Measurements from ENCODE around the gene PIP4K2A.

Gene PIP4K2A

DNA sequence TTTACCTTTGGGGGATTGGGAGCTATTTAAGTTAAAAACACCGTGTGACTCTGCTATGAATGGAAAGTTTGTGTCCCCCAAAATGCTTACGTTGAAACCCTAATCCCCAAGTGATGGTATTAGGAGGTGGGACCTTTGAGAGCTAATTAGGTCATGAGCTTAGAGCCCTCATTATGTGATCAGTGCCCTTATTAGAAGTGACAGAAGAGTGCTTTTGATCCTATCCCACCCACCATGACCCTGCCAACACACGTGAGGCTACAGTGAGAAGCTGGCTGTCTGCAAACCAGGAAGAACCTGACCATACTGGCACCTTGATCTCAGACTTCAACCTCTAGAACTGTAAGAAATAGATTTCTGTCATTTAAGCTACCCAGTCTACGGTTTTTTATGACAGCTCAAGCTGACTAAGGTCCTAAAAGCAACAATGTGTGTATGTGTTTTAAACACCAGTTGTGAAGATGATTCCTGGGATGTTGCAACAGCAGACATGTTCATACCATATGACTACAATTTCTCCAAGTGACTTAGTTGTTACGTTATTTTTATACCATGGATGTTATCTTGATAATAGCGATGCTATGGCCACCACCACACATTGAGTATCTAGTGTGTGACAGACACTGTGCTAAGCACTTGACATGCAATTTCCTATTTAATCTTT, 124.4 kb downstream of the PIP4K2A start:
- no peak for DNase-seq

DNA sequence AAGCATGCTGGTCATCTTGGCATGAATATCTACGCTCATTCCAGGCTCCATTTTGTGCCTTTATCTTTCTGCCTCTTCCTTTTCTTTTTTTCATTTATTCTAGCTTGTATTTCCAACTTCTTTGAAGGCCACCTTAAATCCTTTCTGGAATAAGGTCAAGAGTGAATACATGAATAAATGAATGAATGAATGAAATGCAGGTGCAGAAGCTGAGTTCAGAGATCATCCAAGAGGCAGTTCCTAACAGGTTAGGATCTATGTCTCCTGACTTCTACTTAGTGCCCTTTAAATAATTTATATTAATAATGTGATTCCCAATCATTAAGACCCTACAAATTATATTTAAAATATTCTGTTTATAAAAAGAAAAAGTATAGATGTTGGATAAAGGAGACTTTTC, 125.9 kb downstream of the PIP4K2A start:
- no peak for DNase-seq

DNA sequence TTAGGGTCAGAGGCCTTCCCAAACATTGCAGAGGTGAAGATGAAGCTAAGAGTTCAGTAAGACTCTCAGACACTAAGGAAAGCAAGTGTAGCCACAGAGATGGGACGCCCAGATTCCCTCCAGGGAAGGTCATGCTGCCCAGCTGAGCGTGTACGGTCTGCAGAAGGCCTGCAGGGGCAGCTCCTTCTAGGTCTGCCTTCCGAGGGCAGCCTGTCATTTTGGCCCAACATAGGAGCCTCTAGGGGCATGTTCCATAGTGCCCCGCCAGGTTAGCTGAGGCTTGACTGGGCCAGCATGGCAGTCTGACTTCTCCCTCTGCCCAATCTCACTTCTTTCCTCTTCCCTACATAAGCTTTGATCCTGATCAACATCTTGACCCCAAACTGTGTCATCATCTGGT, 130.7 kb downstream of the PIP4K2A start:
- no peak for DNase-seq

DNA sequence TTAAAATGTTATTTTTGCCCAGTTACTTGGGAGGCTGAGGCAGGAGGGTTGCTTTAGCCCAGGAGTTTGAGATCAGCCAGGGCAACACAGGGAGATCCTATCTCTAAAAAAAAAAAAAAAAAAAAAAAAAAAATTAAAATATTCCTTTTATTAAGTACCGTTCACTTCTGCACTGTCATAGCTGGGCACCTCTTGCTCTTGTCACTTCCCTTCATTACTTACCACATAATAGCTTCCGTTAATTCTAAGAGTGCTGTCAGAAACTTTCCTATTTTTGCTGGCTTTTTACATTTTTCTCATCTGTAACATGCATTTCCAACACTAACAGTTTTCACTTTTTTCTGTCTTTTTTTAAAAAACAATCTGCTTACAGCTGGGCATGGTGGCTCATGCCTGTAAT, 132.9 kb downstream of the PIP4K2A start:
- no peak for DNase-seq

DNA sequence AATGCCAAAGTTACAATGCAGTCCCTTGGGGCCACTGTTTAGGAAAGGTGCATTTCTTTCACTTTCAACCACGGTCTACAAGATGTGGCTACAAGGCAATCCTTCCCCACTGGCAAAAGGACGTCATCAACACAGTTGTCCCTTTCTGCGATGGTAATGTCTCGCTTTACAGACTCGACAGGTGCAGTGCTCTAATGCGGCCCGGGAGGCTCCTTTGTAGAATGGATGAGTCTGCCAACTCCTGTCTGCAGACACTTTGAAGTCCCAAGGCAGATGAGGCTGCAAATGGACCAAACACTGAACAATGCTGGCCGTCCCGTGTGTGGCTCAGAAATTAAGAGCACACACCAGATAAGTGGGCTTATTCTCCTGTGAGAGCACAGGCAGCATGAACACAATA, 133.7 kb downstream of the PIP4K2A start:
- DNase-seq = no peak

DNA sequence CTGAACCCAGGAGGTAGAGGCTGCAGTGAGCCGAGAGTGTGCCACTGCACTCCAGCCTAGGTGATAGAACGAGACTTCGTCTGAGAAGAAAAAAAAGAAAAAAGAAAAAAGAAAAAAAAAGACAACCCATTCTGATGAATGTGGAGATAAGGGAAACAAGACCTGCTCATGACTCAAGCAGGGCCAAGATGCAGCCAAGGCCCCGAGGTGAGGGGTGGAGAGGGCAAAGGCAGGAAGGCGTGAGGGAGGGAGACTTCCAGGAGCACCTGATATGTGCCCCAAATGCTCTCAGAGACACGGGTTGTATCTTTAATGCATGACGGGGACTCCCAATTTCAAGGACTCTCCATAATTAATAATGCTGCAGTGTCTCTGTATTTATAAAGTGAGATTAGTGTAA, 134.6 kb downstream of the PIP4K2A start:
- no peak for DNase-seq

DNA sequence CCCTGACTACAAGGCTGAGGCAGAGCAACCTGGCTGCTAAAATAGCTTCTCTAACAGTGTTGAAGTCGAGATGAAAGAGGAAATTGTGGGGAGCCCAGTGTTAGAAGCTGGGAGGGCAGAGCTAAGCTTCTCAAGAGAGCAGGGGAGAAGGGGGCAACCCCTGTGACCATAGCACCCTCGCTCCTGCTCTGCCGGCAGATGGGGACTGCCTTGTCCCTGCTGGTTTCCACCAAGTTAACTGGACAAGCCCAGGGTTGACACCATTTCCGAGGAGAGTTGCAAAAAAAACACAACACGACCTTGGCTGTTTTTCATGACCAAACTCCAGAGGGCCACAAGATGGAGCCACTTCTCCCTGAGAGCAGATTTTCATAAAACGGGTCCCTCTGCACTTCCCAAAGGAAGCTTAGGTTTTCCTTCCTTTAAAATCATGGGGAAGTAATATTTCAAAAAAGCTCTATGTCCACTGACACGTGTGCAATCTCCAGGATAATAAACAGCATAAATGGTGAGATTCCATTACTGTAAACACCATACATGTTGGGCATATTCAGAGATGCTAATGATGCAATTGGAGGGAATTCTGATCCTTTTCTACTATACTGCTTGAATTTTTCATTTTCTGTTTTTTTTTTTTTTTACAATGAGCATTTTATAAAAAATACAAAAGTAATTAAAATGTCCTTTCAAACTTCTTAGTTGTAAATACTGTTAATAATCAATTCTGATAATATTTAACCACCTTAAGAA, 140.4 kb downstream of the PIP4K2A start:
- DNase-seq = no peak

DNA sequence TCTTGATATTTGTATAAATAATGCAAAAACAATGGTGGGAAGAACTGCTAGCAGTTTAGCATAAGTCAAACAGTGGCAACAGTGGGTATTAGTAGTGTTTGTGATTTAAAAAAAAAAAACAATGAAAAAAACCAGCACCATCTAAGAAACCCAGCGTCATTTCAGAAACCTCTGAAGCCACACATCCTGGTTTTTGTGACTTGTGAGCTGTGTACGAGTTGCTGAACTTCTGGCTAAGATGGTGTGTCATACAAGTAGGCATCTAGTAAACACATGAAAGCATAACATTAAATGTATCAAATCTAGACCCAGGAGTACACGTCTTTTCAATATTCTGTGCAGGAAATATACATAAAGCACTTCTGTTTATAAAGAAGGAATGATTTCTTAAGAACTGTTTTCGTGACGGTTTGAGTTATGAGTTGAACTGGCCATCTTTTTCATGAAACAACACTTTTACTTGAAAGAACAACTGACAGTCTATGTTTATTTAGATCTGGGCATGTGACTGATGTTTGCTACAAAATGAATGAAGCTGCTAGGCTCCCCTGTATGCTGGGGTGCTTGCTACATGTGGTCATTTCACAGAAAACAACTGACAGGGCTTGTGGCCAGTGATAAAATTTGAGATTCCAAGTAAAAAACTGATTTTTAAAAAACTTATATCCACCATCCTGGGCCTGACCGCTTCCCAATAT, 143.5 kb downstream of the PIP4K2A start:
- no peak for DNase-seq

DNA sequence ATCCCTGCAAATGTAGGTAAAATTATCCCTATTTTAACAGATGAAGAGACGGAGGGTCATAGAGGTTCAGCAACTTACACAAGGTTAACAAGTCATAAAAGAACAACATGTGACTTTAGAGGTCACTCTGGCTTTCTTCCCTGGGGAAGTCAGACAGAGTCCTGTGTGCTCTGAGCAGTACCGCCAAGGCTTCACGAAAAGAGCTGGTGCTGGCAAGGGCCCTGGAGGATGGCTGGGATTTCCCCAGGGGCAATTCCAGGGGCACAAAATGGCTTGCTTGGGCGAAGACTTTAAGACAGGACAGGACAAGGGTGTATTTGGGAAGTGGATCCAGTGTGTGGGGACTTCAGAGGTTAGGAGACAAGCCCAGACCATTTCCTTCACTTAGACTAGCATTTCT, 144.1 kb downstream of the PIP4K2A start:
- no peak for DNase-seq

DNA sequence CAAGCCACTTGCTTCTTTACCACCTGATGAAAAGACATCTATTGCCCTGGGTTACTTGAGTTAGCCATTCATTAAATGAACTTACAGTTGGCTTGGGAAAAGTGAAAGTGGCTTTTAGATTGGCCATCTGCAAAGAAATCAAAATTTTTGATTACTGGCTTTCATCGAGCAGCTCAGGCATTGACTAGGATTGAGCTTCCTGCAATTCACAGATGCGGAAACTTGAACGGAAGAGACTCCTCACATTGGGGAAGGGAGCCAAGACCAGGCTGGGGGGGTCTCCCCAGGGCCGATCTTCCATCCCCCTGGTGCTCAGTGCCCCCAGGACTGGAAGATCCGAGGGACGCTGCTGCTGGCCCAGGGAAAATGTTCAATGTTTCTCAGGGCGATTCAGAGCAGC, 145.4 kb downstream of the PIP4K2A start:
- no peak for DNase-seq

DNA sequence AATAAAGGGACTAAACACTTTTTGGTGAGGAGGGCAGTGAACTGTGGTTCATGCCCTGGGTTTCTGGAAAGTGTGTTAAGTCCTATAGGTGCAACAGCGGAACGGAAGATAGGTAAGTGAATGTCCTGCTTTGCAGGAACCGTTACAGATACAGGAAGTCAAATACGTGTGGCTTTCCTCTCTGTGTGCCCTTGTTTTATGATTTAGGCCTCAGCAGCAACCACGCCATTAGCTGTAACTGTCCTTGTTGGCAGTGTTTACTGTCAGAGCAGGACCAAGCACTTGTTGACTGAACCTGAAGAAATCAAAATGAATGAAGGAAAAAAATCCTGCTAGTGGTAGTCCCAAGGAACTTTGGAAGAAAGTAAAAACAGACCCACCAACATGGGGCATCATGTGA, 150.3 kb downstream of the PIP4K2A start:
- DNase-seq = no peak

DNA sequence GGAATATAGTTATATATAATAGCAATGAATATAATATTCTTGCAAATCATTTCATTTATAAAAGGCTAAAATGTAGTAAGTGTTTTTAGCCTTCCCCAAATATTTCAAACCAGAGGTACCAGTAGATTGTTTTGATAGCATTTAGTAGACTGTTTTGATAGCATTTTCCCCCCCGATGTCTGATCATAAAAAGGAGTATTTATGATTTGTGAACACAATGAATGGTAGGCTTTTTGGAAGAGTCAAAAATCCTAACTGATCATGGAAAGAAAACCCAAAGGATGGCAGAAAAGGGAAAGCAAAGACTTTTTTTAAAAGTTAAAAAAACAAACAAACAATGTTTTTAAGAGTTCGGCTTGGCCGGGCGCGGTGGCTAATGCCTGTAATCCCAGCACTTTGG, 152.5 kb downstream of the PIP4K2A start:
- DNase-seq = no peak

DNA sequence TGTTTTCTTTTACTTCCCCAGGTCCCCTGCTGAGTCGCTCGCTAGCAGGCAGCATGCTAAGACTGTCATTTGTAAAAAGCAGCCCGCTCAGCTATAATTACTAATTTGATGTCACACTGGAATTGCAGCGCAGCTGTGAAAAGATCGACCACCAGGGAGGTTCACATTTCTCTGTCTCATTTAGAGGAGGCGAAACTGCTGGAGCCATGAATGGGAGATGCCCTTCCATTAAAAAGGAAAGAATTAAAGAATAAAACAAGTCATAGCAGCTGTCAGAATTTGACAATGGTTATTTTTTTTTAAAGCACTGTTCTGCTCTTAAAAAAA, 153.5 kb downstream of the PIP4K2A start:
- DNase-seq = no peak

DNA sequence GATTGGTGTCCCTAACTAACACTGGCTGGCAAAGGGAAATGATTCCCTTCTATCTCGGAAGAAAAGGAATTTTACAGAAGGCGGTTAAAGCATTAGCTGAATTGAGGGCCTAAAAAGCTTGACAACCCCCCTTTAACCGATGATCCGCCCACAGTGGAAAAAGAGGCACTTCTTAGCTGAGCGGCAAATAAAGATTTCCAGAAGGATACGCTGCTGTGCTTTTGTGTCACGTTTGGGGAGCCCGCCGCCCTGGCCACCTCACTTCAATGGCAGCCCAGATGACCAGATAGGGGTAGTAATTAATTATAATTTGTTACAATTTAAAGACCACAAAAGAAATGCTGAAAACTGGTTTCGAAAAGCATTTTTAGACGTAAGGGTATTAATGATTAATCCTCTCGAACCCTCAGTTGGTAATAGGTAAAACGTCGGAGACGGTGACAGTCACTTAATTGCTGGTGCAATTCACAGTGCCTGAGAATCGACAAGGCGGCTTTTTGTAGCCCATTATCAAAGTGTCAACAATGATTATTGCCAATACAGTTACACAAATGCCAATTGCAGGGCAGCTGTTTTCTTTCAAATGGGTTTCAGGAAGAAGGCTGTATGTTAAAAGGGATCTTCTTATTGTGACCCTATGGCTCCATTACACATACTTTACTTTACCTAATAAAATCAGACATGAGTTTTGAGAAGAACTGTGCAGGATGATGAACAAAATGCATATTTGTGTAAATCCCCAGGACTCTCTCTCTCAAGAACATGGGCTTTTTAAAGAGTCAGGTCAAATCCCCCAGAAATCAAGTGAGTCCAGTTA, 154.1 kb downstream of the PIP4K2A start:
- DNase-seq = no peak

DNA sequence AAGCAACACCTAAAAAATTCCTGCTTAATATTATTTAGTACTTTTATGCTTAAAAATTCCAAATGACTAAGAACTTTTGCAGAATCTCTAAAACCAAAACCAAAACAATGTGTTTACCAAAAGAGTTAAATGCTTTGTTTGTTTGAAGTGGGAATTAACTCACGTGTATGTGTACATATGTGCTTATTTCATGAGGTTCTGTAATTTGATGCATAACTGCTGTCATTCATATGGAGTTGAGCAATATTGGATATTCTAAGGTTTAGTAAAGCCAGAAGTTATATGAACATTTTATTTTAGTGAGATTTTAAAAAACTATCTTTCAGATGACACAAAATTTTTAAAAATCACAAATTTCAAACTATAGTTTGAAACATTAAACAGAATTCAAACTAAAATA, 157.1 kb downstream of the PIP4K2A start:
- no peak for DNase-seq

DNA sequence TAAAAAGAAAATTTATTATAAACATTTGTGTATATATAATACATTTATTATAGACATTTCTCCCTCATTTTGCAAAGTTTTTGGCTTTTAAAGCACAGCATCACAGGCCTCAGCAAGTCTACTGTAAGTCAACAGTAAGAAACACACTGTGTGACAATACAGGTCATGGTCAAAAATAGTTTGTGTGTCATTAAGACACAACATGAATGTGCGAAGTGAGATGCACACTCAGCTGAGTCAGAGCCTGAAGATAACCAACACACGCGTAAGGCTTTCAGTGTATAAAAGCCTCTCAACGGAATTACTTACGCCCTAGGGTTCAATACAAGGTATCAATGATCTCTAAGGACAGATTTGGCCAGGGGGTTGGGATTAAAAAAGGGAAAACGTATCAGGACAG, 157.6 kb downstream of the PIP4K2A start:
- no peak for DNase-seq

DNA sequence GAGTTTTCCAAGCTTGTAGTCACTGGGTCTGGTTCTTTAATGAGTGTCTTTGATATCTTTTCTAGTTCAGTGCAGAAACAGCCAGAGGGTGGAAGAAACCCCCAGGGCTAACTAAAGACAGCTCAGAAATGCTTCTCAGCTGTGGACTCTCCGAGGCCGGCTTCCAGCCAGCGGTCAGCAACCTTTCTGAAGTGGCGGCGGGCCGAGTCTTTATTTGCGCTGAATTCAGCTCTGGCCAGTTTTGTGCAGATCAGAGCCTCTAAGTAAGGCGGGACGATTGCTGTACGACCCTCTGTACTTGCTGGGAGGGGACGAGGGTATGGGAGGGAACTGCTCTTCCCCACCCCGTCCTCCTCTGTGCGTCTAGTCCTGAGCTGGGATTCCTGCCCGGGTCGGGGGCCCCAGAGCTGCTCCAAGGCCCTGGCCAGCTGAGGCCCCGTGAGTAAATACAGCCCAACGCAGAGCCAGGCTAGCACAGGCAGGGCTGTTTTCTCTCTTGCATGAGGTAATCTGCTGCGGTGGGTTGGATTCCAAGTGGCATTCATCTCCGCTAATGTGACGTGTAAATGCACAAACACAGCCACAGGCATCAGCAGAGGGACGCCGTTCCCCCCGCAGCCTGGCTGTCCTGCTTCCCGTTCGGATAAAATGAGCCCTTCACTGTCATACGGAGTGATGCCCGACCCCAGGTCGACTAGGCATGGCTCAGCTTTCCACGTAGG, 159.8 kb downstream of the PIP4K2A start:
- DNase-seq = no peak

DNA sequence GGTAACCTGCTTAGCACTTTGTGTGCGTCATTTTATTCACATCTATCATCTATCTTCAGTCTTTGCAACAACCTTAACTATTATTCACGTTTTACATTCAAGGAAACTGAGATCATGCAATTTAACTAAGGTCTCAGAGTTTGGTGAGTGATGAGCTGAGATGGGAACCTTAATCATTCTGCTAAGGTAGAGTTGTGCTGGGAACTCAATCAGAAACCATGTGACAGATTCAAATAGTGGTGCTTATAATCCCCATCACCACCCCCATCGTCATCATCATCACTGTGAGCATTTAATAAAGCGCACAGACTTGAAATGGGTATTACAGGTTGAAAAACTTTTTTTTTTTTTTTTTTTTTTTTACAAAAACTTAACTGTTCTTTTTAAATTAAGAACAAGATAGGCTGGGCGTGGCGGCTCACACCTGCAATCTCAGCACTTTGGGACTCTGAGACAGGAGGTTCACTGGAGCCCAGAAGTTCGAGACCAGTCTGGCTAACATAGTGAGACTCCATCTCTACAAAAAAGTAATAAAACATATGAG, 160.9 kb downstream of the PIP4K2A start:
- DNase-seq = no peak

DNA sequence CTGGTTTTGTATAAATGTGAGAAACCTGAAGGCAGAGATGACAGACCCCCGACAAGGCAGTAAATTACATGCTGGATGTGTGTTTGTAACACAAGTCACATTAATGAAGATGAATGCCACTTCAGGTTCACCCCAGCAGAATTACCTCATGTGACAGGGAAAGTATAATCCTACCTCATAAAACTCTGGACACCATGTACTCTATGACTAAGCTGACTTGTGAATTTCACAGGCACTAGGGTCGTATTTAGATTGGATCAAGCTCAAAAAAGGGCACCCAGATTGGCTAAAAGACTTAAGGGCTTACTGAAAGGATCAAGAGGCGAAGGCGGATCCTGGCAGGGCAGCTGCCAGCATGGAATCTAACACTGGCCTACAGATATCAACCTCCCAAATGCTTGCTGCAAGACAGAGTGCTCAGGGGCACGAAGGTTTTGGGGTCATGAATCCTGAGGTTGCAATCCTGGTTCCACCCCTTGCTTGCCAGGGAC, 161.4 kb downstream of the PIP4K2A start:
- DNase-seq = no peak

DNA sequence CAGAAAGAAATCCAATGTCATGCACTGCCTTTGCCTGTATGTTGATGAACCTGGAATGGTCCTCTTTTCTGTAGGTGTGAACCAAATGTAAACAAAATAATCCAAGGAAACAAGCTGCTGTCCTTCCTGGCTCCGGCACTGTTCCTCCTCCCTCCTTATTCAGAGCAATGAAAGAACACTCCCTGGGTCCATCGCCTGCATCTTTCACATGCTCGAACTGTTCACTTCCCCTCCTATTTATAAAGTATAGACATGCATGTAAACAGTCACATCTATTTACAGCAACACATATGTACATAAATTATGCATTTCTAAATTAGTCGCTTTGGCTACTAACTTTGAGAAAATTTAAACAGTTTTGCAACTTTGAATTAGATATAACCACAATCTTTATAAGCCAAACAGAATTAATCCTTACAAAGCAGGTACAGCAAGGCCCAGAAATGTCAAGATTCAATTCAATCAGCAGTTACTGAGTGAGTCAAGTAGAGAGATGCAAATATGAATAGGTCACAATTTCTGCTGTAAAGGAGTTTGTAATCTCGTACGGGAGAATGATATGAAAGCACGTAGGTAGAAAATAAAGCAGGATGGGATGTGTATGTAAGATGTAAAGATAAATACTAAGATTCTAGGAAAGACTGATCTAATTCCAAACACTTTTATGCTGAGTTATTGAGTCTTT, 162.6 kb downstream of the PIP4K2A start:
- DNase-seq = no peak

DNA sequence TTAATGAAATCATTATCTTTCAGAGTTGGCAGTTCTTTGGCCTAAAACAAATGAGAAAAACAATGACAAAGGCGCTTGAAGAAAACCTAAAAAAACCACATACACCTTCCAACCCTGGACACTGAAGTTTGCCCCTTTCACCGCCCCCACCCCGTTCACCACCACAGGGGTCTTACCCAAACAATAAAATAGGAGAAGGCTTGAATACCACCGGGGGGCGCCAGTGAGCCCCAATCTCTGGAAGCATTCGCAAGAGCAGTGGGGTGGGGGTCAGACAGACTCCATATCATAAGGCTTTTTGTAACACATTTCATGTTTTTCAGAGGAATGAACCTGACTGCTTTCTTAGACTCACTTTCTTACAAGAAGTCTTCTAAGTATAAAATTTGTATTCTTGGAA, 163.6 kb downstream of the PIP4K2A start:
- DNase-seq = no peak

DNA sequence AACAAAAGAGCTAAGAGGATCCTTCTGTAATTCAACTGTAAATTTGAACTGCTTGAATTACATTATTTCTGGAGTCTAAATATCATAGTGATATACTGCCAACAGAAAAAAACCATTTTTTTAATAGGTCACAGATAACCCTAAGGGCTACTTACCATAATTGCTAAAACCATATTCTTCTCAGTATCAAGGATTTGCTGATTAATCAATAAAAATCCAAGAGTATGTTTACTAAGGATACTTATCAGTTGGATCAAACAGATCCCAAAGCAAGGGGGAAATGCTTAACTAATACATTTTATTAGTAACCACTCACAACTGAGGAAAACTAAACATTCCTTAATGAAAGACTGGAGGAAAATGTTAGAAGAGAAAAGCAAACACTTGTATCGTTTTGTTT, 166.0 kb downstream of the PIP4K2A start:
- DNase-seq = no peak
